IMR-90 (cell line): ENCODE data around the gene TACR2. TPM values are rescaled to one million over a fixed set of nuclear protein-coding genes. Genes with fewer than 3 reads are reported as not detected.

Source experiments
- ATAC-seq: fragments of 200-7000 bp; cut with Tn5 transposase; 2 replicates; pipeline ENCODE4 v1.9.1; 2020; ENCODE audit warnings: low read depth, mild to moderate bottlenecking, moderate library complexity
- BruUV-seq: library from RNA; stranded (reverse); fragments of 400-500 nt; replicated peaks from 2 replicates; lab custom pipeline; 2021; lab: Mats Ljungman, UMichigan
- CTCF ChIA-PET: fragments of 300-600 bp; formaldehyde crosslinking; extraction: SDS; loops from one replicate; lab custom pipeline; 2021; ENCODE audit warnings: antibody characterized with exemption; lab: Yijun Ruan, JAX
- POLR2A ChIA-PET: fragments of 300-600 bp; sonication (Branson Sonifier 250); formaldehyde crosslinking; loops from one replicate; lab custom pipeline; 2022; ENCODE audit warnings: antibody characterized with exemption; ENCODE audit not compliant: unreplicated experiment; lab: Charles Lee
- DNase-seq: peaks from one replicate; pipeline ENCODE4 v3.0.0; 2013
- H2AFZ ChIP-seq: replicated peaks from 2 replicates; pipeline ENCODE3; 2013; ENCODE audit warnings: low read length, mild to moderate bottlenecking; ENCODE audit not compliant: poor library complexity
- H2AK5ac ChIP-seq: 2 replicates; pipeline ENCODE4 v1.6.1; 2013; ENCODE audit warnings: low read depth, low read length, inconsistent platforms
- H2AK9ac ChIP-seq: replicated peaks from 2 replicates; pipeline ENCODE3; 2013; ENCODE audit warnings: mild to moderate bottlenecking, low read depth, low read length, moderate library complexity; ENCODE audit not compliant: poor library complexity
- H2BK120ac ChIP-seq: 2 replicates; pipeline ENCODE4 v1.6.1; 2013; ENCODE audit warnings: low read depth, low read length, inconsistent platforms
- H2BK15ac ChIP-seq: 3 replicates; pipeline ENCODE4 v1.6.1; 2013; ENCODE audit warnings: low read depth, low read length, inconsistent platforms
- H2BK20ac ChIP-seq: 2 replicates; pipeline ENCODE4 v1.6.1; 2013; ENCODE audit warnings: low read depth, mild to moderate bottlenecking, inconsistent platforms, low read length, moderate library complexity
- H2BK5ac ChIP-seq: 2 replicates; pipeline ENCODE4 v1.6.1; 2013; ENCODE audit warnings: mild to moderate bottlenecking, low read depth, low read length, inconsistent platforms; ENCODE audit not compliant: poor library complexity, severe bottlenecking
- H3K14ac ChIP-seq: replicated peaks from 2 replicates; pipeline ENCODE4 v1.6.1; 2013; ENCODE audit warnings: low read depth, low read length, inconsistent platforms
- H3K18ac ChIP-seq: 2 replicates; pipeline ENCODE4 v1.6.1; 2013; ENCODE audit warnings: low read depth, low read length, control low read depth
- H3K23ac ChIP-seq: 2 replicates; pipeline ENCODE4 v1.6.1; 2013; ENCODE audit warnings: low read depth, low read length, inconsistent platforms
- H3K27ac ChIP-seq: 2 replicates; pipeline ENCODE4 v1.5.1; 2013; ENCODE audit warnings: mild to moderate bottlenecking, control low read depth, low read length; ENCODE audit not compliant: insufficient read depth
- H3K27me3 ChIP-seq: 2 replicates; pipeline ENCODE4 v1.6.1; 2013; ENCODE audit warnings: low read length; ENCODE audit not compliant: control insufficient read depth, insufficient read depth
- H3K36me3 ChIP-seq: 2 replicates; pipeline ENCODE4 v1.6.1; 2013; ENCODE audit warnings: low read length, mixed read lengths; ENCODE audit not compliant: control insufficient read depth, insufficient read depth
- H3K4ac ChIP-seq: 2 replicates; pipeline ENCODE4 v1.6.1; 2013; ENCODE audit warnings: low read depth, low read length, inconsistent platforms
- H3K4me1 ChIP-seq: 2 replicates; pipeline ENCODE4 v1.6.1; 2013; ENCODE audit warnings: low read length, mixed read lengths; ENCODE audit not compliant: control insufficient read depth, insufficient read depth
- H3K4me2 ChIP-seq: 2 replicates; pipeline ENCODE4 v1.6.1; 2013; ENCODE audit warnings: low read depth, mild to moderate bottlenecking, control low read depth, low read length, moderate library complexity
- H3K4me3 ChIP-seq: 2 replicates; pipeline ENCODE4 v1.5.1; 2013; ENCODE audit warnings: low read depth, mild to moderate bottlenecking, control low read depth, low read length, moderate library complexity; ENCODE audit not compliant: insufficient read depth
- H3K56ac ChIP-seq: 2 replicates; pipeline ENCODE4 v1.6.1; 2013; ENCODE audit warnings: low read length, inconsistent platforms; ENCODE audit not compliant: insufficient read depth; ENCODE audit errors: extremely low read depth
- H3K79me1 ChIP-seq, 2 experiments: 2 replicates each; pipeline ENCODE4 v1.6.1; 2013; ENCODE audit warnings: low read length in 2 of 2, inconsistent platforms in 1 of 2, low read depth in 1 of 2
- H3K9ac ChIP-seq: 2 replicates; pipeline ENCODE4 v1.6.1; 2013; ENCODE audit warnings: low read depth, low read length, control low read depth
- H3K9me1 ChIP-seq: 2 replicates; pipeline ENCODE4 v1.6.1; 2013; ENCODE audit warnings: low read length, inconsistent platforms; ENCODE audit not compliant: insufficient read depth
- H3K9me3 ChIP-seq: 2 replicates; pipeline ENCODE4 v1.6.1; 2013; ENCODE audit warnings: low read length; ENCODE audit not compliant: control insufficient read depth, insufficient read depth
- H4K20me1 ChIP-seq: 2 replicates; pipeline ENCODE4 v1.6.1; 2013; ENCODE audit warnings: low read length, inconsistent platforms; ENCODE audit not compliant: insufficient read depth
- H4K5ac ChIP-seq: 2 replicates; pipeline ENCODE4 v1.6.1; 2013; ENCODE audit warnings: mild to moderate bottlenecking, low read depth, low read length, control low read depth
- H4K8ac ChIP-seq, 2 experiments: 2 replicates each; pipeline ENCODE4 v1.6.1; 2013; ENCODE audit warnings: low read depth in 2 of 2, low read length in 2 of 2, control low read depth in 1 of 2, inconsistent platforms in 1 of 2
- H4K91ac ChIP-seq: 2 replicates; pipeline ENCODE4 v1.6.1; 2013; ENCODE audit warnings: low read depth, low read length, inconsistent platforms; ENCODE audit not compliant: insufficient read depth
- BHLHE40 ChIP-seq: fragments of 150-350 bp; IDR thresholded peaks from 2 replicates; pipeline ENCODE4 v1.6.1; 2016; ENCODE audit warnings: mild to moderate bottlenecking, low read depth, low read length
- CEBPB ChIP-seq: IDR thresholded peaks from 2 replicates; pipeline ENCODE4 v1.6.1; 2012; ENCODE audit warnings: low read depth, low read length, improper control_type of control experiment
- FOS ChIP-seq: fragments of 150-350 bp; IDR thresholded peaks from 2 replicates; pipeline ENCODE4 v1.6.1; 2016; ENCODE audit warnings: low read depth, low read length
- MAFK ChIP-seq: IDR thresholded peaks from 2 replicates; pipeline ENCODE4 v1.6.1; 2012; ENCODE audit warnings: low read depth, low read length, improper control_type of control experiment
- POLR2A ChIP-seq: IDR thresholded peaks from 2 replicates; pipeline ENCODE4 v1.6.1; 2012; ENCODE audit warnings: mild to moderate bottlenecking, low read depth, low read length
- WGBS, 2 experiments: methylation state at CpG; one replicate each; pipeline versions ENCODE4 v1.1.5 to v1.1.7; 2013; ENCODE audit warnings: missing lambda C conversion rate in 2 of 2; ENCODE audit not compliant: insufficient read length in 1 of 2; ENCODE audit errors: extremely low coverage in 2 of 2; 5-methylcytosine and 5-hydroxymethylcytosine counted together
- dilution Hi-C: fragments of 300-500 bp; cut with HindIII; formaldehyde crosslinking; loops from one replicate; pipeline ENCODE4 v1.14.3; 2018; ENCODE audit warnings: low sequenced_read_pairs; ENCODE audit not compliant: unreplicated experiment
- in situ Hi-C: fragments of 300-500 bp; cut with MboI; formaldehyde crosslinking; loops from 3 replicates; pipeline ENCODE4 v1.14.3; 2019; ENCODE audit warnings: low sequenced_read_pairs, inconsistent platforms, mixed read lengths
- intact Hi-C: fragments of 100-400 bp; cut with micrococcal nuclease; formaldehyde crosslinking; loops from 2 replicates; pipeline ENCODE4 v1.10.0; 2022
- polyA plus RNA-seq, 3 experiments: library from polyadenylated mRNA; depleted of rRNA; stranded (reverse); fragments of >200 nt; gene quantifications; 2 replicates each; pipeline ENCODE4 v1.2.3, GENCODE V29; 2012; ENCODE audit warnings: low replicate concordance in 1 of 3
- total RNA-seq: library from RNA; depleted of rRNA; stranded (reverse); fragments of >200 nt; gene quantifications from 2 replicates; pipeline ENCODE4 v1.2.3, GENCODE V29; 2012

Gene TACR2
- total and polyA plus RNA-seq, 2 of the 4 experiments (the other 2 are of a cell fraction), result not detected

DNA sequence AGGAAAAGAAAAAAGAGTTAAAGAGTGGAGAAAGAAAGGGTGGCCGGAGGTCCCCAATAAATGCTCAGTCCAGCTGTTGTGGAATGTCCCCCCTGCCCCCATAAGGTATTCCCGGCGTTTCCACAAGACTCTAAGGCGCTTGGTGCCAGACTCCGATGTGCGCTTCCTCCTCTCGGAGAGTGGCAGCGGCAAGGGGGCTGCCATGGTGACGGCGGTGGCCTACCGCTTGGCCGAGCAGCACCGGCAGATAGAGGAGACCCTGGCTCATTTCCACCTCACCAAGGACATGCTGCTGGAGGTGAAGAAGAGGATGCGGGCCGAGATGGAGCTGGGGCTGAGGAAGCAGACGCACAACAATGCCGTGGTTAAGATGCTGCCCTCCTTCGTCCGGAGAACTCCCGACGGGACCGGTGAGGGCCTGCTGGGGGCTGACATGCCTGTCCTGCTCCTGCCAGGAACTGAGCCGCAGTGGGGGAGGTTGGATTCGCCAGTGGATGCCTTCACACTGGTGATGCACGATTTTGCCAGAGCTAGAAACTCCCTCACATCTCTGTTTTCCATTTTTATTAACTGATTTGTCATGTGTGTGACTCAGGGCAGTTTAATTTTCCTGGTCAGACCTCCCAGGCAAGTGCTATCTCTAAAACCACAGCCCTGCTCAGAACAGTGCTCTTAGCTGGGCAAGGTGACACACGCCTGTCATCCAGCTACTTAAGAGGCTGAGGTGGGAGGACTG is 34.2 kb downstream of the TACR2 start:
- Histone ChIP-seq H3K4ac (peak overlapping the region; percentile 57; the same call in 1 of the 2 replicates), H4K20me1 (peaks cover 23% of the 10 kb centered on the region), H2BK20ac (0 out of 2 replicates have a peak overlapping the region, but pooled peaks have one; percentile 4), H3K23ac (no peak overlapping the region; the same call in 1 of the 2 replicates), H3K9me3 (no peaks in the 10 kb centered on the region), H2BK120ac (0 out of 2 replicates have a peak overlapping the region, but pooled peaks have one; percentile 12), H2AFZ (peak overlapping the region; percentile 63), H3K27ac (no peak overlapping the region; the same call in 1 of the 2 replicates), H4K5ac (no peak overlapping the region), H3K9me1 (0 out of 2 replicates have a peak, but pooled peaks cover 6% of the 10 kb centered on the region), H3K27me3 (no peaks in the 10 kb centered on the region), H2BK5ac (peak overlapping the region; percentile 65), H3K4me2 (no peak overlapping the region), H3K14ac (no peak overlapping the region), H2AK9ac (peak overlapping the region; percentile 74), H4K8ac (peak overlapping the region in 1 of 2 experiments; percentile 18; a peak in 1 of 4 replicates), H3K9ac (no peak overlapping the region), H4K91ac (peak overlapping the region; percentile 7; the same call in 1 of the 2 replicates), H3K36me3 (peaks cover 43% of the 10 kb centered on the region), H3K18ac (no peak overlapping the region), H3K79me1 (peaks cover 24 to 25% of the 10 kb centered on the region in 2 experiments), H3K4me3 (no peak overlapping the region), H3K56ac (no peak overlapping the region), H2BK15ac (no peak overlapping the region), H2AK5ac (peak overlapping the region; percentile 46; the same call in 1 of the 2 replicates), H3K4me1 (peaks cover 10% of the 10 kb centered on the region)
- in situ Hi-C loops, result no loop called here
- TF ChIP-seq MAFK (no peak), FOS (no peak; the same call in 1 of the 2 replicates), POLR2A (no peak), CEBPB (0 out of 2 replicates have a peak, but pooled peaks have one; percentile 14), BHLHE40 (no peak; the same call in 1 of the 2 replicates)
- dilution Hi-C loops, result no loop called here
- ChIA-PET POLR2A (no interaction called here), CTCF (interaction anchor here (1.1 to 1.6 kb wide), 5 partner anchors 10 to 144 kb away, joined by 3 to 8 read pairs (median 4); no protein-coding TSS in a partner anchor)
- WGBS, 2 experiments, result 58% methylated on average over 8 of the region's 26 CpGs; no CpG with 5 or more reads in 1 of the 2 experiments
- peak; percentile 81 for ATAC-seq
- intact Hi-C loops, result loop anchor here (1.0 to 2.0 kb wide), 2 partner anchors 63 to 146 kb away; no protein-coding TSS in a partner anchor
- BruUV-seq, result no TSS peak
- DNase-seq, result peak; percentile 95
